Motor neuron (in vitro differentiated cells): ENCODE data around the gene ITGA11. TPM values are rescaled to one million over a fixed set of nuclear protein-coding genes. Genes with fewer than 3 reads are reported as not detected.

ENCODE experiments used
- ATAC-seq, 8 experiments: fragments of 200-7000 bp; cut with Tn5 transposase; replicated peaks in 6 of 8; 2 replicates each; pipeline ENCODE4 v1.8.0; 2021; ENCODE audit warnings: mild to moderate bottlenecking in 8 of 8, moderate library complexity in 8 of 8
- H3K27ac ChIP-seq, 2 donors: fragments of 250-450 bp; sonication (Bioruptor Pico); 2 replicates each; pipeline ENCODE4 v1.9.0; 2021; ENCODE audit warnings: antibody characterized with exemption in 2 of 2, mild to moderate bottlenecking in 2 of 2, moderate library complexity in 1 of 2
- H3K4me1 ChIP-seq, 2 donors: fragments of 250-450 bp; sonication (Bioruptor Pico); replicated peaks in 1 of 2; 2 replicates each; pipeline ENCODE4 v1.6.1; 2021; ENCODE audit warnings: antibody characterized with exemption in 2 of 2, mild to moderate bottlenecking in 2 of 2, moderate library complexity in 1 of 2
- H3K4me3 ChIP-seq, 5 donors: fragments of 250-450 bp; sonication (Bioruptor Pico); 2 replicates each; pipeline ENCODE4 v1.9.0; 2021; ENCODE audit warnings: antibody characterized with exemption in 5 of 5, mild to moderate bottlenecking in 5 of 5, moderate library complexity in 4 of 5
- WGBS, 10 experiments: fragments of 450-650 bp; shearing (Covaris generic); methylation state at CpG; one replicate each; pipeline ENCODE4 v1.0.0; 2022; 5-methylcytosine and 5-hydroxymethylcytosine counted together
- in situ Hi-C, 9 experiments: fragments of 400-800 bp; cut with MboI; loops; one replicate each; pipeline ENCODE4 v1.15.0; 2021; ENCODE audit warnings: low sequenced_read_pairs in 9 of 9, low pct_unique_long_range_greater_than_20kb in 2 of 9; ENCODE audit not compliant: unreplicated experiment in 9 of 9
- total RNA-seq, 8 experiments: library from RNA; unstranded; fragments of 300-600 nt; gene quantifications; 2 replicates each; pipeline versions ENCODE4 v1.2.3 to v1.2.4, GENCODE V29; 2022

The ITGA11 gene
- total RNA-seq, 8 experiments from 2014 or later: 0.27 to 35.0 (median 0.78) TPM

DNA sequence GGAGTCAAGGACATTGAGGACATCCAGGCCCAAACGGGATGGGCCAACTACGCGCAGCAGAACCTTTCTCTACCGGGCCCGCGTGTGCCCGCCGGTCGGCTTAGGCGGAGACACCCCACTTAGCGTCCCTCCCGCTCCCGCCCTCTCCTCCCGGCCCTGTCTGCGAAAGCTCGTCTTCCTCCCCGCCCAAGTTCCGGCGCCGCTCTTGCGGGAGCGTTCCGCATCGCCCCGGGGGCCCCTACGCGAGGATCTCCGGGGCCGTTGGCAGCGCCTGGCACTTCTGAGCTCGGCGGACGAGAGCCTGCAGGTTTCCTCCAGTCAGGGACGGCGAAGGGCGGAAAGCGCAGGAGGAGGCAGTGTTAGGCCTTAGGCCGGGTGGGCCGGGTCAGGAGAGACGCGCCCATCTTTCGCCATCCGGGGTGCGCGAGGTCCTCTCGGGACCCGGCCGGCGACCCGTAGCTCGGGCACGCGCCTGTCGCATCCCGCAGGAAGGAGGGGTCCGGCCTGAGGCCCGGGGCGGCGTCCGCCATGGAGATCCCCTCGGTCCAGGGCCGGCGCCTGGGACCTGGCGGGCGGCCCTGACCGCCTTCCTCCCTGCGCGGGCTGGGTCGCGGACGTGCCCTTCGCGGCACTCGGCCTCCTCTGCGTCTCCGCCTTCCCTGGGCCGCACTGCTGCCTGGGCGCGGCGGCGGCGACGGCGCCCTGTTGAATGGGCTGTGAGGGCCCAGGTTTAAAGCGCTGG lies 154.2 kb downstream of the ITGA11 start, which contains the start of gene FEM1B:
FEM1B (plus strand) TSS at position 143 of the 742 bp plus-strand sequence. CDS start 673 bp downstream, outside the sequence.
- in situ Hi-C loops: loop anchor here in 1 of 9 experiments (25.0 kb wide), 1 partner anchor 610 kb away; no protein-coding TSS in a partner anchor
- peak; percentile 72 to 84 (median 78) for ATAC-seq
- Histone ChIP-seq H3K27ac (peak within 1 kb of the TSS; percentile 94 to 95), H3K4me1 (peaks cover 7 to 38% of the 10 kb centered on the region in 2 donors), H3K4me3 (peak within 1 kb of the TSS; percentile 56 to 81 (median 74))
- no CpG with 5 or more reads among the region's 85 CpGs for WGBS, 10 experiments

DNA sequence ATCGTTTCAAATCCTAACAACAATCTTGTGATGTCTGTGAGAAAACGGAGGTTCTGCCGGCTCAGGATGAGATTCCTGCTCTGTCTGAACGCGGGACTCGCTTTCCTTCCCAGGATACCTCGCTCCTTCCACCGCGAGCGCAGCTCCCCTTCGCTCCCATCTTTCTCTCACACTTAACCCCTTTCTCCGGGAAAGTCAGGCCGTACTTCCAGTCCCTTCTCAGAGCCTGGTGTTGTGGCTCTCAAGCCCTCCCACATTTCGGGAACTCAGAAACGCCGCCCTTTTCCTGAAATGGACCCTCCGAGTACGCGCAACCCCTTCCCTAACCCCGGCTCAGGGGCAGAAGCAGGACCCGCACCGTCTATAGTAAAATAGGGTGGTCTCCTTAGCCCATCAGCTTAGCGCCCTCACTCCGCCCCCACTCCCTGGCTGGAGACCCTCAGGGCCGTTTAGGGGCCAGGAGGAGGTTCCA lies 154.8 kb downstream of the ITGA11 start:
- 0 to 7% (median 1%) methylated on average over 2 to 12 of the region's 25 CpGs; no CpG with 5 or more reads in 1 of the 10 experiments for WGBS, 10 experiments
- Histone ChIP-seq H3K4me1 (peaks cover 9 to 38% of the 10 kb centered on the region in 2 donors), H3K4me3 (peak overlapping the region; percentile 56 to 81 (median 74)), H3K27ac (peak overlapping the region; percentile 94 to 95)
- in situ Hi-C loops: loop anchor here in 1 of 9 experiments (25.0 kb wide), 1 partner anchor 610 kb away; no protein-coding TSS in a partner anchor
- ATAC-seq: peak; percentile 1 to 42 (median 14)

DNA sequence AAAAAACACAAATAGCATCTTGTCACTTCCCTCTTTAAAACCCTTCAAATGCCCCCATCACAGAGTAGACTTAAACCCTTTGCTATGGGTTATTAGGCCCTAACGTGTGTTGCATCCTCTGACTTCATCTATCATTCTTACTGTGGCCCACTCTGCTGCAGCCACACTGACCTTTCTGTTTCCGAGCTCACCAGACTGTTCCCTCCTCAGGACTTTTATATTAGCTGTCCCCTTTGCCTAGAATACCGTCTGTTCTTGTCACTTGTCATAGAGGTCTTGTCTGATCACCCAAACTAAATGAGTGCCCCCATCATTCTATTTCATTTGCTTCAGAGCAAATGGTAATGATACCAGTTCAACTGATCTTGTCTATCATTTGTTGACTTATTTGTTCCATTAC lies 155.3 kb downstream of the ITGA11 start:
- Histone ChIP-seq H3K4me1 (peaks cover 14 to 40% of the 10 kb centered on the region in 2 donors), H3K4me3 (peak overlapping the region; percentile 56 to 81 (median 74)), H3K27ac (peak overlapping the region; percentile 94 to 95)
- in situ Hi-C loops: loop anchor here in 1 of 9 experiments (25.0 kb wide), 1 partner anchor 611 kb away; no protein-coding TSS in a partner anchor
- 0 to 56% (median 29%) methylated on average over 1 to 3 of the region's 3 CpGs; no CpG with 5 or more reads in 3 of the 10 experiments for WGBS, 10 experiments
- no peak for ATAC-seq

DNA sequence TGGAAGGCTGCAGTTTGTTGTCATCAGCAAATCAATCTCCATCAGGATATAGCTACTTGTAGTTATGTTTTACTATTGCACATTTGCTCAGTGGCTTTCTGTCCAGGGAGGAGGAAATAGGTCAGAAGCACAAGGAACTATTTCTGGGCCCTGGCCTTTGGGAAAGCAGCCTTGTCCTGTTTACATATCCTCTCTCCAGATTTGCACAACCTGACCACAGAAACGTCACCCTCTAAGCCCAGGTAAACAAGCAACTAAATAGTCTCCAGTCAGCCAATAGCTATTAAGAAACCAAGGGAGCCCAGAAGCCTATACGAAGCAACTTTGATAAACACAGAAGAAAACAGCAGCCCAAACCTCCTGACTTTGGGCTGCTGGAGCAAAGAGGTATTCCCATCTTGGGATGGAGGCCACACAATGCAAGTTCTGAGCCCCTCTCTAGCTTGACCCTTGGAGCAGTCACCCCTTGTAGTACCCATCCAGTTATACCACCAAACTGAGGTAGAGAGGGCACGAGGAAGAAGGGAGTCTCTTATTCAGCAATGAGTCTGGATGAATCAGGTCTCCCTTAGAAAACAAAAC lies 156.7 kb downstream of the ITGA11 start:
- in situ Hi-C loops: loop anchor here in 1 of 9 experiments (25.0 kb wide), 1 partner anchor 612 kb away; no protein-coding TSS in a partner anchor
- H3K4me1 ChIP-seq: peaks cover 19 to 32% of the 10 kb centered on the region in 2 donors
- H3K4me3 ChIP-seq: no peak overlapping the region
- no peak for ATAC-seq
- WGBS, 10 experiments: 20 to 79% (median 60%) methylated on average over 1 to 3 of the region's 3 CpGs; no CpG with 5 or more reads in 1 of the 10 experiments
- no peak overlapping the region for H3K27ac ChIP-seq

DNA sequence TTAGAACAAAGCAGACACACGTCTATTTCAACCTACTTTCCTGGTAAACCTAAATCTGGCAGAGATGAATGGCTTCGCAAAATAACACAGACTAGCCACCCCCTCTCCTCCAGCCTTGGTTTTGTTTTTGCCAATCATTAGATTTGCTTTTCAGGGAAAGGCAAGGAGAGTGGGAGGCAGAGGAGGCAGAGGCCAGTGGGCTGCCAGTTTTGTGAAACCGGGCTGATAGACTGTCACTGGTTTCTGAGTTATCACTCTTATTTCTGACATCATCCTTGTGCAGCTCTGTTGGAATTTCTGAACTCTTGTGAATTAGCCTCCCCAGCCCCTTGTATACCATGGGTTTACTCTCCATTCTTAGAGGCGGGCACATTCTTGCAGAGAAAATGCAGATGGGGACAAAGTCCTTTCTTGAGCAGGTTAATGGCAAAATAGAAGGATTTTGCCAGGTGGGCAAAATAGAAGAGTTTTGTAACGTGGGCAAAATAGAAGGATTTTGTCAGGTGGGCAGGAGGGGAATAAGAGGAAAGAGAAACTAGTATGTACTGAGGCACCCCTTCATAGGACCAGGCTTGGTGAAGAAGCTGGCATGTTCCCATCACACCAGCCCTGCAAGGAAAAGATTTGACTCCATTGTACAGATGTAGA lies 157.6 kb downstream of the ITGA11 start:
- H3K4me1 ChIP-seq: peaks cover 19 to 31% of the 10 kb centered on the region in 2 donors
- WGBS, 10 experiments: 29 to 100% (median 74%) methylated on average over 1 to 5 of the region's 5 CpGs; no CpG with 5 or more reads in 4 of the 10 experiments
- in situ Hi-C loops: no loop called here
- no peak for ATAC-seq
- H3K27ac ChIP-seq: no peak overlapping the region
- H3K4me3 ChIP-seq: no peak overlapping the region

DNA sequence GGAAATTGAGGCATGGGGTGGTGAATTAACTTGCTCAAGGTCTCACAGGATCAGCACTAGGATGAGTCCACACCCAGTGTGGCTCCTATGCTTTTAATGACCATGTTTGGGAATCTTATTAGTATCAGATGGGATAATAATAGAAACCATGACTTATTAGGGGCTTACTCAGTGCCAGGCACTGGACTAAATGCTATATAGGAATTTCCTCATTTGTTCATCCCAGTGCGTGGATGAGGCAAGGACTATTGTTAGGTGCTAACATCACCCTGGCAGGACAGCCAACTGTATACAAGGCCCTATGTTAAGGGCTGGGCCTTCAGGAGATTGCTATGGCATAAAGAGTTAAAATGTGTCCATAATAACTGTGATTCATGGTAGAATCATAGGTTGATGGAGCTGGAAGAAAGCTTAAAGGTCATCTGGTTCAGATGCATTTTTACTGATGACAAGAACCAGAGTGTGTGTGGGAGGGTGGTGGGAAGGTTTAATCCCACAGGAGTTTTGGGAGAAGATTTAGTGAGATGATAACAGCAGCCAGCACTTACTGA lies 159.2 kb downstream of the ITGA11 start:
- in situ Hi-C loops: no loop called here
- peak in 5 of 8 experiments; percentile 25 to 68 (median 31) for ATAC-seq
- H3K27ac ChIP-seq: no peak overlapping the region

DNA sequence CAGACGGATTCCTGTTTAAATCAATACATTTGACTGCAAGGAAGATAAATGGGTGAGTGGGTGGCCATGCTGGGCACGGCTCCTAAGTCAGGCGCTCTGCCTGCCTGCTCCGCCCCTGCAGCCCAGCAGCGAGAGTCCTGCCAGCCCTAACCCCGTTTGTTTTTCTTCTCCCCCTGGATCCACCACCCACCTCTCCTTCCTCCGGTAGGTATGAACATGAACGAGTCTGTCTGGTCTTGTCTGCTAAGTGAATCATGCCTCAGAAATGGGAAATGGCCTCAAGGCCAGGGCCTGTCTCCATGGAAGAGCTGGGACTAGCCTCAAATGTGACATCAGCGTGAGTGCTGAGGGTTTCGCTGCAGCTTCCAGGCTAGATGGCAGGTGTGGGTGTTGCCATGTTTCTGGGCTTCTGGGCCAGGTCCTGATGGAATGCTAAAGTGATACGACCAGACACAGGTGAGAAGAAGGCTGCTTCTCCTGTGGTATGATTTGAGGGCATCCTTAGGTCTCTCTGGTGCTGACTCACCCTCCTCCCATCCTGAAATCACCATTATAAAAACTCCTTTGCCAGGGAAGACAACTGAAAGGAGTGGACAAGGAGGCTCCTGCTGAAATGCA lies 160.0 kb downstream of the ITGA11 start:
- peak; percentile 57 to 89 (median 72) for ATAC-seq
- Histone ChIP-seq H3K27ac (peak overlapping the region; percentile 23 to 27), H3K4me1 (peaks cover 17 to 31% of the 10 kb centered on the region in 2 donors), H3K4me3 (no peak overlapping the region)
- in situ Hi-C loops: no loop called here
- WGBS, 10 experiments: 8 to 41% (median 31%) methylated on average over 2 to 8 of the region's 11 CpGs; no CpG with 5 or more reads in 2 of the 10 experiments

More for the DNA sequence above, 159.2 kb downstream of the ITGA11 start:
- Histone ChIP-seq H3K4me1 (peaks cover 19 to 31% of the 10 kb centered on the region in 2 donors), H3K4me3 (no peak overlapping the region)
- 25 to 100% (median 100%) methylated on average over 1 of the region's 1 CpG; no CpG with 5 or more reads in 6 of the 10 experiments for WGBS, 10 experiments

DNA sequence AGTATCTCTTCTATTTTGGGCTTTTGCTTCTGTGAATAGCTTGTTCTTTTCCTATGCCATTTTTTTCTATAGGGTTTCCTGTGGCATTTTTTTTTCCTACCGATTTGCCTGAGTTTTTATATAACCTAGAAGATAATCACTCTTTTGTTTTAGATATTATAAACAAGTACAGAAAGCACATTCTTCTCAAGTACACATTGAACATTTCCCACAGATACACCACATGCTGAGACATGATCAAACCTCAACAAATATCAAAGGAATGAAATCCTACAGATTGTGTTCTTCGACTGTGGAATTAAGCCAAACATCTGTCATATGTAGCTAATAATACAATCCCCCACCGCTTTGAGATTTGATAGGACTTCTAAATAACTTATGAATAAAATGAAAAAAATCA lies 163.6 kb downstream of the ITGA11 start:
- WGBS, 10 experiments: 0 to 61% (median 26%) methylated on average over 1 to 3 of the region's 3 CpGs
- H3K4me1 ChIP-seq: peaks cover 12 to 22% of the 10 kb centered on the region in 2 donors
- ATAC-seq: no peak
- in situ Hi-C loops: no loop called here
- no peak overlapping the region for H3K27ac ChIP-seq
- no peak overlapping the region for H3K4me3 ChIP-seq

DNA sequence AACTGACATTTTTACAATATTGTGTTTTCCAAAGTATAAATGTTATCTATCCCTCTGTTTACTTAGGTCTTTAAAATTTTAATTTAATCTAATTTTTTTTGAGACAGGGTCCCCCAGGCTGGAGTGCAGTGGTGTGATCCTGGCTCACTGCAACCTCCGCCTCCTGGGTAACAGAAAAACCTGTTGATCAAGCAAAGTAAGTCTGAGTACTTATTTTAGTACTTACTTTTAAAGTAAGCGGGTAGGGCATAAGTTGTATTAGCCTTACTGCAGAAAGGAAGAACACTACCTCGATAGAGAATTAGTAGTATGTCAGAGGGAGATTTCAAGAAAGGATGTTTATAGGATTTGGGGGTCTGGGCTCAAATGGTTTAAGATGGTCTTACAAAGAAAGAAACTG lies 166.3 kb downstream of the ITGA11 start:
- 68 to 100% (median 89%) methylated on average over 1 to 3 of the region's 3 CpGs for WGBS, 10 experiments
- no peak overlapping the region for H3K27ac ChIP-seq
- no peaks in the 10 kb centered on the region for H3K4me1 ChIP-seq
- no peak overlapping the region for H3K4me3 ChIP-seq
- in situ Hi-C loops: no loop called here
- ATAC-seq: no peak

DNA sequence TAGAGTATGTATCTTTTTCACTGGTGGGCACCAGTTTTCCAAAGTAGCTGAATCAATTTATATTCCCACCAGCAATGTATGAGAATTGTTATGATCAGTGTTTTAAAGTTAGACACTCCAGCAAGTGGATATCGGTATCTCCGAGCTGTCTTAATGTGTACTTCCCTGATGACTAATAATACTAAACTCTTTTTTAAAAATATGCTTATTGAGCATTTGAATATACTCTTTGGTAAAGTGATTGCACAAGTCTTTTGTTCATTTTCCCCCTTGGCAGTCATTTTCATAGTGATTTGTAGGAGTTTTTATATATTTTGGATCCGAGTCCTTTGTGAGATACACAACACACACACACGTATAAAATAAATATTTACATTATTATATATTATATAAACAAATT lies 166.9 kb downstream of the ITGA11 start:
- Histone ChIP-seq H3K4me3 (no peak overlapping the region), H3K27ac (no peak overlapping the region), H3K4me1 (no peaks in the 10 kb centered on the region)
- in situ Hi-C loops: no loop called here
- WGBS, 10 experiments: 46 to 100% (median 81%) methylated on average over 2 to 4 of the region's 4 CpGs; no CpG with 5 or more reads in 3 of the 10 experiments
- ATAC-seq: peak in 1 of 8 experiments; percentile 39

DNA sequence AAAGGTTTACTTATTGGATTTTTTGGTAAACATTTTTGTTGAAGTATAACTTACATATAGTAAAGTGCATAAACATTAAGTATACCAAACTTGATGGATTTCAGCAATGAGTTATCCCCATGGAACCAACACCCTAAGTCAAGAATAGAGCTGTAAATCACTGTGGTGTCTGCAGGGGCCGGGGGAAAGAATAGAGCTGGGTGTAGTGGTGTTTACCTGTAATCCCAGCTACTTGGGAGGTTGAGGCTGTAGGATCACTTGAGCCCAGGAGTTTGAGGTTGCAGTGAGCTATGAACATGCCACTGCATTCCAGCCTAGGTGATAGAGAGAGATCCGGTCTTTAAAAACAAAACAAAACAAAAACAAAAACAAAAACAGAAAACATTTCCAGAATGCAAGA lies 167.7 kb downstream of the ITGA11 start:
- in situ Hi-C loops: no loop called here
- WGBS, 10 experiments: 33 to 83% (median 50%) methylated on average over 1 to 2 of the region's 2 CpGs; no CpG with 5 or more reads in 3 of the 10 experiments
- no peak overlapping the region for H3K27ac ChIP-seq
- ATAC-seq: no peak
- H3K4me1 ChIP-seq: no peaks in the 10 kb centered on the region
- H3K4me3 ChIP-seq: no peak overlapping the region
